ENCODE results near the gene MBD3.
A peak's percentile ranks its signal among the peaks of the same experiment; 100 is the strongest.
"Not testable (repeated sequence)": the region's sequence is repeated elsewhere in the genome, so short reads cannot be mapped to it uniquely, and the experiment has no call there.

Gene MBD3

GRCh38 chr19:1592755-1593500 is at the start of gene MBD3:
MBD3 (minus strand) TSS chr19:1592865; CDS start chr19:1592631, 234 bp downstream.
- peaks cover 29% of the 10 kb centered on the region for H3K36me3 ChIP-seq
- peak within 1 kb of the TSS; percentile 94 for H3K27ac ChIP-seq
- peak; percentile 43 for TF ChIP-seq CTCF (IDR thresholded peaks at IDR 0.05)
- peaks cover 22% of the 10 kb centered on the region in 2 experiments for H3K4me1 ChIP-seq (ENCODE audit: control insufficient read depth in 1 of 2, insufficient read depth in 1 of 2, low read depth in 1 of 2, low read length in 1 of 2)
- H3K9me3 ChIP-seq = no peaks in the 10 kb centered on the region
- peak within 1 kb of the TSS; percentile 75 to 76 for H3K4me3 ChIP-seq (ENCODE audit: low read depth in 1 of 2, low read length in 1 of 2)
- no peaks in the 10 kb centered on the region for H3K27me3 ChIP-seq

- not testable (repeated sequence) for H3K27me3 ChIP-seq; H3K27ac ChIP-seq; H3K36me3 ChIP-seq; H3K4me1 ChIP-seq (ENCODE audit: control insufficient read depth in 1 of 2, insufficient read depth in 1 of 2, low read depth in 1 of 2, low read length in 1 of 2); H3K9me3 ChIP-seq; H3K4me3 ChIP-seq (ENCODE audit: low read depth in 1 of 2, low read length in 1 of 2)
These were observed 48.3 kb upstream of the MBD3 start for GRCh38 chr19:1640893-1641448.

GRCh38 chr19:1636325-1637236 is 43.9 kb upstream of the MBD3 start:
- Histone ChIP-seq H3K27ac (no peak overlapping the region), H3K36me3 (peaks cover 4% of the 10 kb centered on the region), H3K4me3 (ENCODE audit: low read depth in 1 of 2, low read length in 1 of 2) (no peak overlapping the region), H3K4me1 (ENCODE audit: control insufficient read depth in 1 of 2, insufficient read depth in 1 of 2, low read depth in 1 of 2, low read length in 1 of 2) (peaks cover 4 to 5% of the 10 kb centered on the region in 2 experiments), H3K27me3 (no peaks in the 10 kb centered on the region), H3K9me3 (no peaks in the 10 kb centered on the region)
- TF ChIP-seq CTCF (IDR thresholded peaks at IDR 0.05) = no peak

GRCh38 chr19:1634938-1635243 is 42.2 kb upstream of the MBD3 start:
- Histone ChIP-seq H3K9me3 (no peaks in the 10 kb centered on the region), H3K27ac (no peak overlapping the region), H3K4me3 (ENCODE audit: low read depth in 1 of 2, low read length in 1 of 2) (no peak overlapping the region), H3K27me3 (no peaks in the 10 kb centered on the region), H3K36me3 (peaks cover 7% of the 10 kb centered on the region), H3K4me1 (ENCODE audit: control insufficient read depth in 1 of 2, insufficient read depth in 1 of 2, low read depth in 1 of 2, low read length in 1 of 2) (peaks cover 4 to 5% of the 10 kb centered on the region in 2 experiments)
- no peak for TF ChIP-seq CTCF (IDR thresholded peaks at IDR 0.05)

GRCh38 chr19:1634242-1634937 is 41.7 kb upstream of the MBD3 start:
- H3K36me3 ChIP-seq = peaks cover 7% of the 10 kb centered on the region

More at GRCh38 chr19:1634242-1634937, 41.7 kb upstream of the MBD3 start:
- Histone ChIP-seq H3K4me1 (ENCODE audit: control insufficient read depth in 1 of 2, insufficient read depth in 1 of 2, low read depth in 1 of 2, low read length in 1 of 2) (peaks cover 2% of the 10 kb centered on the region in 2 experiments), H3K9me3 (no peaks in the 10 kb centered on the region), H3K27me3 (no peaks in the 10 kb centered on the region), H3K4me3 (ENCODE audit: low read depth in 1 of 2, low read length in 1 of 2) (no peak overlapping the region), H3K27ac (no peak overlapping the region)
- no peak for TF ChIP-seq CTCF (IDR thresholded peaks at IDR 0.05)

Data from neutrophil (primary cell).